HUDEP-2 (cell line): ENCODE data around the gene OR5P2.
"Not testable (repeated sequence)": the region's sequence is repeated elsewhere in the genome, so short reads cannot be mapped to it uniquely, and the experiment has no call there.

ENCODE experiments used
- DNase-seq, 76 experiments: peaks; one replicate each; lab custom pipeline; 2025; ENCODE audit not compliant: unreplicated experiment in 76 of 76; lab: John Stamatoyannopoulos, UW

Gene OR5P2, protein sequence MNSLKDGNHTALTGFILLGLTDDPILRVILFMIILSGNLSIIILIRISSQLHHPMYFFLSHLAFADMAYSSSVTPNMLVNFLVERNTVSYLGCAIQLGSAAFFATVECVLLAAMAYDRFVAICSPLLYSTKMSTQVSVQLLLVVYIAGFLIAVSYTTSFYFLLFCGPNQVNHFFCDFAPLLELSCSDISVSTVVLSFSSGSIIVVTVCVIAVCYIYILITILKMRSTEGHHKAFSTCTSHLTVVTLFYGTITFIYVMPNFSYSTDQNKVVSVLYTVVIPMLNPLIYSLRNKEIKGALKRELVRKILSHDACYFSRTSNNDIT

DNA sequence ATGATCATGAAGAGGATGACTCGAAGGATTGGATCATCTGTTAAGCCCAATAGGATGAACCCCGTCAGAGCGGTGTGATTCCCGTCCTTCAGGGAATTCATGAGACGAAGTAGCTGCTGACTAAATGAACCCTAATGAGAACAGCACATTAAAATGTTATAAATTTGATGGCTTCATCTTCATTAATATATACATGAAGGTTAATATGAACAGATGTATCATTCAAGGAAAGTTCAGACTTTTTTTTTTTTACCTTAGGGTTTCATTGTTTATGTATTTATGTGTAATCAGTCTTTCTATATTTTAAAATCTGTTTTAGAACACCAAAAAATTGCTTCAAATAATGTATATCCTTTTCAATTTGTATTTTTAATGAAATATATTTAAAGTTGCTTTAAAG lies at the start of gene OR5P2:
OR5P2 (minus strand) TSS at position 101 of the 400 bp plus-strand sequence; CDS start at position 101, 0 bp downstream.
- DNase-seq = no peak

- no peak for DNase-seq
These were observed 49.3 kb upstream of the OR5P2 start for GRCh38 chr11:7846003-7846402.

- DNase-seq = no peak
These were observed 48.2 kb upstream of the OR5P2 start for GRCh38 chr11:7844986-7845385.

DNA sequence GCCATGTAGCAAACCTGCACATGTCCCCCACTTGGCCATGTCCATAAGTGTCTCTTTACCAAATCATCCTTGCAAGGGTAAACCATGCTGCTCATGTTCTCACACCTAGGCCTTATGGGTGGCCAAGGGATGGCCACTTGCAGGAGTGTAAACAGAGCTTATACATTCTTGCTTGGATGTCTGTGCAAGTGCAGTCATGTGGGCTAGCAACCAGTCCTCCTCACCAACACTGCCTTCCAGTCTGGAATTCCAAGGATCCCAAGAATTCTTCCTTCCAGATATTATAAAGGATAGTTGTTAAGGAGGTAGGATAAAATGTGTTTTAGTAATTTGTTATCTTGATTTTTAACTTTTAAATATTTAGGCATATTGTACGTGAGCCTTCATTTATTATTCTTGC lies 47.8 kb upstream of the OR5P2 start:
- DNase-seq = no peak

GRCh38 chr11:7840578-7840977 lies 43.8 kb upstream of the OR5P2 start:
- no peak for DNase-seq

DNA sequence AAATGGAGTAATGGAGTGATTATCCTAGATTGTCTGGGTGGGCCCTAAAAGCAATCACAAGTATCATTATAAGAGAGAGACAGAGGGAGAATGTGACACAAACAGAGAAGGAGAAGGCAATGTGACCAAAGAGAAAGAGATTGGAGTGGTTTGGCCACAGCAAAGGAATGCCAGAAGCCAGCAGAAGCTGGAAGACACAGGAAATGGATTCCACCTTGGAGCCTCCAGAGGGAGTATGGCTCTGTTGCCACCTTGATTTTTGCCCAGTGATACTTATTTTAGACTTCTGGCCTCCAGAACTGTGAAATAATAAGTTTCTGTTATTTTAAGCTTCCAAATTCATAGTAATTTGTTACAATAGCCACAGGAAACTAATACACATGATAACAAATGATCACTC lies 36.8 kb upstream of the OR5P2 start:
- no peak for DNase-seq

- DNase-seq = no peak
These were observed 34.0 kb upstream of the OR5P2 start, which contains the start of gene OR5P3 for GRCh38 chr11:7830740-7831139. Gene OR5P3 (minus strand): TSS chr11:7830840.

DNA sequence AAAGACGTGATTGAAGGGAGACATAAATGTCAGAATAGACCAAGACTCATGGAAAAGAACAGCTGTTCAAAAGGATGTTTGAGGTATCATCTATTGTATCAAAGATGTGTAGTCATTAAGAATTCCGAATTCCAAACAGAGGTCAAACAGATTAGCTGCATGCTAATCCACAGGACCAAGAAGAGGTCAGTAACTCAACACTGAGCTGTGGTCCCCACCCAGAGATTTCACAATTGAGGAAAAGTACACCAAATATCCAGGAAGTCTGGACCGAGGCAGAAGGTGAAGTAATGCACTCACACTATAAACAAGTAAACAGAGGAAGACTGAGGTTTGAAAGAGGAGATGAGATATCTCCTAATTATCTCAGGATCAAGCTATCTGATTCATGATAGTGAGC lies 29.6 kb upstream of the OR5P2 start:
- no peak for DNase-seq

DNA sequence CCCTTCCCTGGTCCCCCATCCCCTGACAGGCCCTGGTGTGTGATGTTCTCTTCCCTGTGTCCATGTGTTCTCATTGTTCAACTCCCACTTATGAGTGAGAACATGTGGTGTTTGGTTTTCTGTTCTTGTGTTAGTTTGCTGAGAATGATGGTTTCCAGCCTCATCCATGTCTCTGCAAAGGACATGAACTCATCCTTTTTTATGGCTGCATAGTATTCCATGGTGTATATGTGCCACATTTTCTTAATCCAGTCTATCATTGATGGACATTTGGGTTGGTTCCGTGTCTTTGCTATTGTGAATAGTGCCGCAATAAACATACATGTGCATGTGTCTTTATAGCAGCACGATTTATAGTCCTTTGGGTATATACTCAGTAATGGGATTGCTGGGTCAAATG lies 23.7 kb upstream of the OR5P2 start:
- not testable (repeated sequence) for DNase-seq

DNA sequence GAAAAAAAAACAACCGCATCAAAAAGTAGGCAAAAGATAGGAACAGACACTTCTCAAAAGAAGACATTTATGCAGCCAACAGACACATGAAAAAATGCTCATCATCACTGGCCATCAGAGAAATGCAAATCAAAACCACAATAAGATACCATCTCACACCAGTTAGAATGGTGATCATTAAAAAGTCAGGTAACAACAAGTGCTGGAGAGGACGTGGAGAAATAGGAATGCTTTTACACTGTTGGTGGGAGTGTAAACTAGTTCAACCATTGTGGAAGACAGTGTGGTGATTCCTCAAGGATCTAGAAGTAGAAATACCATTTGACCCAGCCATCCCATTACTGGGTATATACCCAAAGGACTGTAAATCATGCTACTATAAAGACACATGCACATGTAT lies 18.2 kb upstream of the OR5P2 start:
- DNase-seq = not testable (repeated sequence)

DNA sequence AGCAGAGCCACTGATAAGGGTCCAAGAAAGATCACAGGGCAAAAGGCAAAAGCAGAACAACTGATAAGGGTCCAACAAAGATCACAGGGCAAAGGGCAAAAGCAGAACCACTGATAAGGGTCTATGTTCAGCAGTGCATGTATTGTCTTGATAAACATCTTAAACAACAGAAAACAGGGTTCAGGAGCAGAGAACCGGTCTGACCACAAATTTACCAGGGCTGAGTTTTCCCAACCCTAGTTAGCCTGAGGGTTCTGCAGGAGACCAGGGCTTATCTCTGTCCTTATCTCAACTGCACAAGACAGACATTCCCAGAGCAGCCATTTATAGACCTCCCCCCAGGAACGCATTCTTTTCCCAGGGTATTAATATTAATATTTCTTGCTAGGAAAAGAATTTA lies 13.6 kb upstream of the OR5P2 start:
- DNase-seq = peak in 1 of 76 experiments; percentile 2

DNA sequence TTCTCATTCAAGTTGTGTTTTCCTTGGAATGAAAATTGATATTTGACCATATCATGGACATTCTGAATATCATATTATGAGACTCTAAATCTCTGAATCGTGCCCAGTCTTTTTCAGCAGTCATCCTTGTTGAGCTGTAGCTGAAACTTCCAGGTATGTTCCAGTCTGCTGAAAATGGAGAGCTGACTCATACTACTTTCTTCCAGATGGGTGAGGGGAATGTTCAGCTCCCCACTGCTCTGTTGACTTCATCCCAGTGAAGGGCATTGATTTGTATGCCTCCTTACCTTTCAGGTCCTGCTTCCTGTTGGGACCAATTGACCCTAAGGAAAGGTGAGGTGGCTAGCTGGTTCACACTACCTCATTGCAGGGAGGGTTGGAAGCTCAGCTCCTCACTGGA lies 3.5 kb downstream of the OR5P2 start:
- no peak for DNase-seq

DNA sequence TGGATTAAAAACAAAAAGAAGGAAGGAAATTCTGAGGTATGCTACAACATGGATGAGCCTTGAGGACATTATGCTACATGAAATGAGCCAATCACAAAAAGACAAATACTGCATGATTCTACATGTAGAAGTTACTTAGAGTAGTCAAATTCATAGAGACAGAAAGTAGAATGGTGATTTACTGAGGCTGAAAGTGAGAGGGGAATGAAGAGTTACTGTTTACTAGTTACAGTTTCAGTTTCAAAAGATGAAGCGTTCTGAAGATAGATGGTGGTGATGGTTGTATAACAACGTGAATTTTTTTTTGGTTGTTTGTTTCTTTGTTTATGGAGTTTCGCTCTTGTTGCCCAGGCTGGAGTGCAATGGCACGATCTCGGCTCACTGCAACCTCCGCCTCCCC lies 9.5 kb downstream of the OR5P2 start:
- no peak for DNase-seq

DNA sequence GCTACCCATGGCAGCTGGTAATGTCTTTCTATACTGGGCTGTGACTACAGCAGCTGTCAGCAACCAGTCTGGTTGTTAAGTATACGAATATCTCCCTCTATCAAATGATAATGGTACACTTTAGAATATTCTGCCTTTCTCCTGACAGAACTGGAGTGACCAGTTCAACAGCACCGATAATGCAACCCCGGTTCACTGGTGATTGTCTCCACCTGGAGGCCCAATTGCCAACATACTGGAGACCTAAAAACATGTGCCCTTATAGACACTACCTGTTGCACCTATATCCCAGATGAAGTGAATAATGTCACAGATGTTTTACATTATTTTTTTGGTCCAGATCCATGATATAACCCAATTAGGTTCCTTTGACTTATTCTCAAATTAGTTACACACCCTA lies 21.1 kb downstream of the OR5P2 start:
- no peak for DNase-seq

DNA sequence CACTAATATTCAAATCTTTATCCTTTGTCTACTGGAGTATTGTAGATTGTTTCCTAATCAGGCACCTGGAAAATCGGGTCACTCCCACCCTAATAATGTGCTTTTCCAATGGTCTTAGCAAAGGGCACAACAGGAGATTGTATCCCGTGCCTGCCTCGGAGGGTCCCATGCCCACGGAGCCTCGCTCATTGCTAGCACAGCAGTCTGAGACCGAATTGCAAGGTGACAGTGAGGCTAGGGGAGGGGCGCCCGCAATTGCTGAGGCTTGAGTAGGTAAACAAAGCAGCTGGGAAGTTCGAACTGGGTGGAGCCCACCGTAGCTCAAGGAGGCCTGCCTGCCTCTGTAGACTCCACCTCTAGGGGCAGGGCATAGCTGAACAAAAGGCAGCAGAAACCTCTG lies 32.4 kb downstream of the OR5P2 start:
- not testable (repeated sequence) for DNase-seq

DNA sequence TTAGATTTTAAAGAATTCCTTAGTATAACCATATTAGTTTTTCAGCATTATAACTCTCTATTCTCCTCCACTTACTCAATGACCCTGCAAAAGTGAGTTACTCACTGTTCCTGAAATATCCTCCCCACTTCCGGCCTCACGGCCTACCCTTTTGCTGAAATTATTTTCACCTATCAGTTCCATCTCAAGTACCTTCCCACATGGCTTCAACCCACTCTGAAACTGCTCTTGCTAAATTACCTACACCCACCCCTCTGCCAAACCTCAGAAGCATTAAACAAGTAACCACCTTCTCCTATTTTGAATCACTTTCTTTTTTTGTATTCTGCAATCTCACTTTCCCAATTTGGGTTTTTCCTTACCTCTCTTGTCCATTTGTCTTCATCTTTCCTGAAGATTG lies 37.7 kb downstream of the OR5P2 start:
- DNase-seq = no peak

DNA sequence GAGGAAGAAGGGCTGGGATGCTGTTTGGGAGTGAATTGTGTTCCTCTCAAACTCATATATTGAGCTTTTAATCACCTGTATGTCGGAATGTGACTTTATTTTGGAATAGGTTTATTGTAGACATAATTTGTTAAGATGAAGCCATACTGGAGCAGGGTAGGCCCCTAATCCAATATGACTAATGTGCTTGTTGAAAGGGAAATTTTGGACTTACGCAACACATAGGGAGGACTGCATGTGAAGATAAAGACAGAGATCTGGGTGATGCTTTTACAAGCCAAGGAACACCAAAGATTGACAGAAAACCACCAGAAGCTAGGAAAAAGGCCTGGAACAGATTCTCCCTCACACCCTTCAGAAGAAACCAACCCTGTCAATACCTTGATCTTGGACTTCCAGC lies 47.3 kb downstream of the OR5P2 start:
- no peak for DNase-seq
